GM19099 (cell line): ENCODE results near the gene KRT12.

ENCODE experiments used
- POLR2A ChIP-seq: IDR thresholded peaks from 3 replicates; pipeline ENCODE4 v1.6.1; 2011; ENCODE audit warnings: low read depth; ENCODE audit not compliant: insufficient read length; ENCODE audit errors: extremely low read depth

Gene KRT12

DNA sequence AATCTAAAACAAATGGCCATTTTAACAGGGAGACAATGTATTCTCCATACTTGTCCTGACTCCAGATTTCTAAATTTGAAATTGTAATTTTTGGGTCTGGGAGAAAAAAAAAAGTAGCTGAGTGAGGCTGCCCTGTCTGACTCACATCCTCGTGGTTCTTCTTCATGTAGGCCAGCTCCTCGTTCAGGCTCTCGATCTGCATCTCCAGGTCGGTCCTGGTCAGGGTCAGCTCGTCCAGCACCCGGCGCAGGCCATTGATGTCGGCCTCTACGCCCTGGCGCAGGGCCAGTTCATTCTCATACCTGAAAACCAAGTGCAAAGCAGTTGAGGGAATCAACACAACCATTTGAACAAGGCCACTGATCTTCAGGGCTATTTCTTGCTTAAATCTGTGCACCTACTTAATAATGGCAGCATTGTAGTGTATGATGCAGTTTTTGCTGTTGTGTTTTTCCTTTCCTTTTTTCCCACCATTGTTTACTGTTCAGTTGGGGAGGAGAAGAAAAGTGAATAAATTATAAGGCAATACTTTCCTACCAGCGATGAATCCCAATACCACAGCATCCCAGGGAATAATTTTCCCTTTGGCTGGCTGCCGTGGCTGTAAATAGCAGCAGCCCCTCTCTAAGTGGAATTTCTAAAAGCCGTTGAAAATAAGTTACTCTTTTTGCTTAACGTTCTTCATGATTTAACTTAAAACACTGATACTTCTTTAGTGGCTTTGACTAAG, 2.2 kb downstream of the KRT12 start:
- TF ChIP-seq POLR2A, result no peak

DNA sequence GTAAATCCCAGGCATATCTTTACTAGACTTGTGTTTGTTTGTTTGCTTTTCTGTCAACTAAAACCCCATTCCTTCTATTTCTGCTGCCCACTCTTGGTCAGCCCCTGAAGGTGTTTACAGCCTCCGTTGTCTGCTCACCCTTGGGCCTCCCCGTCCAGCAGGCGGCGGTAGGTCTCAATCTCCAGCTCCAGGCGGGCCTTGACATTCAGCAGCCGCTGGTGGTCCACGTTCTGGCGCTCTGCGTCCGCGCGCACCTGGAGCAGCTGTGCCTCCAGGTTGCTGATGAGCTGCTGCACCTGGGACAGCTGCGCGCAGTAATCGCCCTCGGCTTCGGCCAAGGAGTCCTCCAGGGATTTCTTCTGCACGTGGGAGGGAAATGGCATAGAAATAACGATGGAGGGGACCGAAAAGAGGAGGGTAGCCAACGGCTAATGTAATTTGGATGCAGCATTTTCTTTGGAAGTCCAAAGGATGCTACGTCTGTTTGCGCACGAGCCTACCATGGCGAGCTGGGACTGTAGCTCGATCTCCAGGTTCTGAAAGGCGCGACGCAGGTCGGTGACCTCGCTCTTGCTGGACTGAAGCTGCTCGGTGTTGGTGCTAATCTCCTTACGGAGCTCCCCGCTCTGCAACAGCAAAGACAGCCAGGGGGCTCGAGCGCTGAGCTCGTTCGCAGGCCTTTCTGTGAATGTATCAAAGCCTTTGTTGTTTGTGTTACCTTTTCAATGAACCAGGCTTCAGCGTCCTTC, 3.9 kb downstream of the KRT12 start:
- no peak for TF ChIP-seq POLR2A

DNA sequence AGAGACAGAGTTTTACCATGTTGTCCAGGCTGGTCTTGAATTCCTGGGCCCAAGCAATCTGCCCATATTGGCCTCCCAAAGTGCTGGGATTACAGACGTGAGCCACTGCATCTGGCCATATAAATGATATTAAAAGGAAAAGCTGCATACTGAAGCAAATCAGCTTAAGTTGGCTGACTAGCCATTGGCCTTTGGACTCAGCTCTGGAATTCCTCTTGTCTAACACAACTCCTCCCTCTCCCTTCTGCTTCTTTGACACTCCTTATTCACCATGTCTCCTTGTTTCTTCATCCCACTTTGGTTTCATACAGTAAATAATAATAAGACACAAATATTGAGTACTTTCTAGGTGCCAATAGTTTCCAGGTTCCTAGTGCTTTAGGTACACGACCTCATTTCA, 7.5 kb downstream of the KRT12 start:
- TF ChIP-seq POLR2A, result no peak

DNA sequence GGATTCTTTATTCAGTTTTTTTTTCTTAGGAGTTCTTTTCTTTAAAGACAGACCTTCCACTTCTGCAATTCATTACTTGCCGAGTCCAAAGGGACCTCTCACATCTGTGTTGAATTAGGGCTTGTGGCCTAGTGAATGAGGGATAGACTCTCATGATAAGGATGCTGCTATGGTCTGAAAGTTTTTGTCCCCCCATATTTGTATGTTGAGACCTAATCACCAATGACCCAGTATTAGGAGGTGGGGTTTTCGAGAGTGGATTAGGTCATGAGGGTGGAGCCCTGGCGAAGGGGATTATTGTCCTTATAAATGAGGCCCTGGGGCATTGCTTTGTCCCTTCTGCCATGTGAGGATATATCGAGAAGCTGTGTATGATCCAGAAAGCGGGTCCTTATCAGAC, 9.5 kb downstream of the KRT12 start:
- TF ChIP-seq POLR2A, result no peak

DNA sequence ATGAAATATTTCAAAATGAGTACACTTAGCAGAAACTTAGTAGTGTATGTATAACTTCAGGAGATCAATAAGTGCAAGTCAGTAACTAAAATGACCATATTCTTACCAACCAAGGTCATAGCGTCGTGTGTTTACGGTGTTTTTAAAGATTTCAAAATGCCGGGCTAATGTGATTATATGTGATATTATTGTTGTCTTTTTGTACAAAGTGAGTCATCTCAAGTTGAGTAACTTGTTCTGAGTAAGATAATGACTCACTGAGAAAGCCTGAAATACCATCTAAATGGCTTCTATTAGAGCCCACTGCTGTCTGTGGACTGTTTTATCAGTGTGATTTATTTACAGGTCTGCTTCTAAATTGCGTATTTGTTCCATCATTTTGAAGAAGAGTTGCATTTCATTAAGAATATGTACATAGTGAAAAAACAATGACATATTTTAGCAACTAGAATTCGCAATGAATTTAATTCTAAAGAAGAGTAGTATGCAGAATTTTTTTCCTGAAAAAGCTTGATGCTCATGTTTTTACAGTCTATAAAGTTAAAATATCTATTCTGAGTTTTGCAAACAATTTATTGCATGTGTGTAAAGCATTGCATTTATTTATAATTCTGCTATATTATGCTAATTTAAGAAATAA, 12.7 kb downstream of the KRT12 start:
- TF ChIP-seq POLR2A, result no peak

DNA sequence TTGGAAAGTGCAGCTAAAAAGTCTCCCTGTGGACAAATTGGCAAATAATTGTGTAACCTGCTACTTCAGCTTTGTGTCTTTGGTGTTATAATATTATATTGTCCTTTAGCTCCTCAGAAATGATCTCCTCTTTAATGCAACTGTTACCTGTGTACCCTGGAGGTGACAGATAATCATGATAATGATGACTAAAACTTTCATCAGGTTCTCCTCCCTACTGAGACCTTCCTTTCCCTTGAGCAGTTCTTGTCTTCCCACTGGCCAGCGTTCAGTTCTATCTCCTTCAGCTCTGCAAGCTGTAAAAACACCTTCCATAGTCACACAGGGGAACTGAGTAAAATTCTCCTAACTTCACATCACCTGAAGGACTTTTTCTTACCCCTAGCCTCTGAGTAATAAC, 14.7 kb downstream of the KRT12 start:
- no peak for TF ChIP-seq POLR2A

DNA sequence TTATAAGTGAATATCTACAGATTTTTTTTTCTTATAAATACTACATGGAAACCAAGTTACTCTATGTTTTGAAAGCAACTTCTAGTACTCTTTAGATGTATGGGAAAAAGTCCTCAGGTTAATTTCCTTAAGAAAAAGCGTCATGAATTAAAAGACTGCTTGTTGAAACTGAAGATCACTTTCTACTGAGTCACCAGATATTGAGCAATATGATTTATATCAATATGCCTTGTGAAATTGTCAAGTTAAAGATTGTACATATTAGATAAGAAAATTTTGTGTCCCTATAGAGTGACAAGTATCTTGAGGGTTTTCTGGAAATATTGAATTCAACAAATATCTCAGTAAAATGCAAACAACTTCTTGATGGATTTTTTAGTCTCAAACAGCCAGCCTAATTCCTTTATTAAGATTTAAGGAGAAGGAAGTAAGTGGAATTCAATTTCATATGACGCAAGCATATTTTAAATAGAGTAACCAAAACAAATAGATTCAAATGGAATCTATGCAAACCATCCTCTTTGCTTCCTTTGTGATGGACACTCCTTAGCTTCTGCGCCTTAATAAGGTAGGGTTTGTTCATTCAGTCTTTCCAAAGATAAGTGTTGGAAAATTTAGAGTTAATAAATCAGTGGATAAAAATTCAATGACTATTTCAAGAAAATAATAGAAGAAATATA, 16.6 kb downstream of the KRT12 start:
- no peak for TF ChIP-seq POLR2A

DNA sequence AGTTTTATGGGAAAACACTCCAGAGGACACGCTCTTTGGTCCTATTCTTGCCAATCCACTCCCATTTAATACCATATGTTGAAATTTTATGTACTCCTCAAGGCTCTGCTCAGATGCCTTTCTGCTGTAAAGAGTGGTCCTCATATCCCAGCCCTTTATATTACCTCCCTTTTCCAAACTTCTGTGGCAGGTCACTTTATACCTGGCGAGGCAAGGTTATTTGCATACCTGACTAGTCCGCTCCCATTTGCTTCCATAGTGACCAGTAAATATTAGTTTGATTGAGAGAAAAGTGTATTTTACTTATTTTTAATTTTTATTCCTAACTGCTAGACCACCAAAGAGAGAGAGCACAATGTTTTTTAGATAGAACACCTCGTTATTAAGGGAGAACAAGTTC, 17.3 kb downstream of the KRT12 start:
- no peak for TF ChIP-seq POLR2A

DNA sequence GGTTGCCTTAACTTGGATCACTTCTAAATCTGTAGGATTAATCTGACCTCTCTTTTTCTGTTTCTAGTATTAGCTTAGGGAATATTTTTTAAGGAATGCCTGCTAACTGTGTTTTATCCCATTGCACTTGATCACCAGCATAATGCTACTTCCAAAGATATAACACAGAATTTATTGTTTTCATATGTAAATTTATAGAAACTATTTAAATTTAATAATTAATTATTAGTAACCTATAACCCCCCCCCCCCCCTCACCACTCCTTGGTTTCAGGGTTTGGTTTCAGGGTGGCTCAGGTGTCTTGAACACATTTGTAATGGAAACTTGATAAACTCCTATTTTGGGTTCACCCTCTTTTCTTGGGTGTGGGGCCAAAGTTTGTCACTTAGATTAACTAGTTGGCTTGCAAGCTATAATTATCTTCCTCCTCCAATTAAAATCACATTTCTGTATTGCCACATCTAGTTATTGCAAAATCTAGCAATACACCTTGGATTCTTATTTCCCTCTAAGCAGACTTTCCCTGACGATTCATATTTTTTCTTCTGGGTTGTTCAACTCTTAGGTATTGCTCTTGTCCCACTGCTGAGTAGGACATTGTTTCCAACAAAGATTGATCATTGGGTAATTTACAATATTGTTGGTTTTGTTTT, 18.3 kb downstream of the KRT12 start:
- TF ChIP-seq POLR2A, result no peak

DNA sequence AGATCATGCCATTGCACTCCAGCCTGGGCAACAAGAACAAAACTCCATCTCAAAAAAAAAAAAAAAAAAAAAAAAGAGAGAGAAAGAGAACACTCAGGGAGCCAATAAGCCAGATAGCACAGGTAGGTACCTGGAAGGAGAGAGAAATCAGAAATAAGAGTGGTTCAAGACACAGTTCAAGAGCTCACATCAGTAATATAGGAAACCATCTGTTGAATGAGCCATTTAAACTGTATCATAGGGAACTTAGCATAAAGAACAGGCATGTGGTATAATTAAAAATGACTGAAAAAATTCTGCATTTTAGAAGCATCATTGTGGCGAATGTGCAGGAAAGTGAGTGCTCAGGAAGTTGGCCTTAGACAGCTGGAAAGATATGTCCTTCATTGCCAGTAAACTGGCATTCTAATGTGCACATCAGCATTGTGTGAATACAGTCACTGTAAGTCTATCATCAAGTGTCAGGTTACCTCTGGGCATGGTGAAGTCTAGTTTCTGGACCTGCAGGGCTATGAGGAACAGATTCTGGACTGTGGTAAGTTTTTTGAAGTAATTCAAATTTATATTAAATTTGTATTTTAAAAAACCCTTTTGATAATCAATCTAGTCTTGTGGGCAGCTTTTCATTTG, 20.4 kb downstream of the KRT12 start:
- TF ChIP-seq POLR2A, result no peak

DNA sequence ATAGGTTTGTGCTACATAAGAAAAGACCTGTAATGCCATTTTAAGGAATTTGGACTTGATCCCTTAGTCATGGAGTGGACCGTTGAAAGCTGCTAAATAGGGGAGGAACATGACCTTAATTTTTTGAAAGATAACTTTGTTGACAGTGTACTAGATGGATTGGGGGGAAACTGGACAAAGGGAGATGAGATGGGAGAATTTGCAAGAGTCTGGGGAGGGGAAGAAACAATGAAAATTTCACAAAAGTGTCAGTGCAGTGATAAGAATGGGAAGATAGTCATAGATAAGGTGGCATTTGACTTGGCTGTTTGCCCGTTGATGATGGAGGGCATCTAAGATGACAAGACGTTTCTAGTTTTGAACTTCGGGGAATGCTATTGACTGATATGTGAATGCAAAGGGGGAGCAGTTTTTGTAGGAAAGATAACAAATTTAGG, 22.3 kb downstream of the KRT12 start:
- no peak for TF ChIP-seq POLR2A

DNA sequence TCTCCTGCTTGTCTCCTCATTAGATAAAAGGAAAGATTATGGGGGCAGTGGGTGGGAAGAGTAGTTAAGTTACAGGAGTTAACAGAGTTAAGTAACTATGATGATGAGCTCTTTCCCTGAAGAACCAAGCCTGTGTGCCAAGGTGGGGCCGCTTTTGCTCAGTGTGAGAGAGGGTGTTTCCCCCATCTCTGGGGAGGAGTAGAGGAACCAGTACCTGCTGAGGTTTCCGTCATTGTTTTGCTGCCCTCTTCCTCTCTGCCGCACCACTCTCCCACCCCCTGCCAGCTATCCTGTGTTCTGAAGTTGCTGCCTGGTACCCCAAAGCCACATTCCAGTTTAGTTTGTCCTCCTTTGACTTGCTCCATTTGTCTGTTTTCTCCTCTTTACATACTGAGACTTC, 23.8 kb downstream of the KRT12 start:
- no peak for TF ChIP-seq POLR2A

DNA sequence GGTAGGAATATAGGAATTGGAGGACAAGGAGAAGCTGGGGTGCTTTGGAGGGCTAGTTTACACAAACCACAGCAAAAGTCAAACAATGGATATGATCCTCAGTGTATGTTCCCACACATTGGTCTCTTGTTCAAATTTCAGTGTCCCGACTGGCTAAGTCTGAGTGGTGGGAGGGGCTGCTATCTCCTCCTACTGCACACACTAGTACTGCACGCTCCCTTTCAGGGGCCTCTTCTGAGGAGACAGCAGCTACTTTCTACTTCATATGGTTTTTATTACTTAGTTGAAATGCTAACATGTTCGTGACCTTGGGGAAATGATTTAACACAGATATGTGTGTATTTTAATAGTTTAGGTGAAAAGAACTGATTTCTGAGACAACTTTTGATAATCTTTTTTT, 25.8 kb downstream of the KRT12 start:
- TF ChIP-seq POLR2A, result no peak

DNA sequence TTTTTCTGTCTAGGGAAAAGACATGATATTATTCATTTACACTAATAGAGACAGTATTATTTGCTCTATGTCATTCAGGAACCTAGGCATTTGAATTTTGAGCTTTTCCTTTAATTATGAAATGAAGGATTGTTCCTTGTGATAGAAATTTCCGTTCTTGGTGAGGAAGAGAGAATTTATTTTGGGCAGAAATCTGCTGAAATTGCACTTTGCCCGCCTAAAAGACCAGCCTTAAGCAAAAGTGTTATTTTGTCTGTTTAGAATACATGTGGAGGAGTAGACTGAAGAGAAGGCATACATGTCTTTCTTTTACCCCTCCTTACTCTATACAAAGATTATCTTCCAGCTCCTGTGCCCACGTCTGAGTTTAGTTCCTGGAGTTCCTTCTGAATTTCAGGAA, 27.8 kb downstream of the KRT12 start:
- TF ChIP-seq POLR2A, result no peak
